Iris pigment epithelial cell (primary cell): ENCODE results near the gene RABL3.
"Not testable (repeated sequence)": the region's sequence is repeated elsewhere in the genome, so short reads cannot be mapped to it uniquely, and the experiment has no call there.

Experiments
- DNase-seq: peaks from one replicate; pipeline ENCODE4 v3.0.0-alpha.2; 2011; ENCODE audit warnings: low read depth

The RABL3 gene

GRCh38 chr3:120645083-120645845 is 97.1 kb downstream of the RABL3 start:
- no peak for DNase-seq

- DNase-seq, result peak; percentile 85
These were observed 99.9 kb downstream of the RABL3 start for GRCh38 chr3:120642368-120642948.

GRCh38 chr3:120641696-120642246 is 100.5 kb downstream of the RABL3 start:
- DNase-seq, result no peak

- no peak for DNase-seq
These were observed 102.1 kb downstream of the RABL3 start for GRCh38 chr3:120640231-120640630.

- DNase-seq, result not testable (repeated sequence)
These were observed 103.5 kb downstream of the RABL3 start for GRCh38 chr3:120638820-120639219.

- DNase-seq, result peak; percentile 37
These were observed 104.3 kb downstream of the RABL3 start for GRCh38 chr3:120637851-120638559.

- no peak for DNase-seq
These were observed 105.4 kb downstream of the RABL3 start for GRCh38 chr3:120636795-120637401.
